Suprapubic skin (tissue), 4 donors: ENCODE data around the gene CEP135.

ENCODE experiments used
- EP300 ChIP-seq: sonication (generic); formaldehyde crosslinking; IDR thresholded peaks from one replicate; pipeline ENCODE4 v1.6.1; 2017; ENCODE audit warnings: antibody characterized with exemption
- POLR2A ChIP-seq, 2 donors: fragments of 450-650 bp; IDR thresholded peaks; one replicate each; pipeline ENCODE4 v1.6.1; 2017; ENCODE audit warnings: antibody characterized with exemption in 2 of 2, mild to moderate bottlenecking in 2 of 2, moderate library complexity in 2 of 2
- POLR2AphosphoS5 ChIP-seq, 3 donors: sonication (generic); formaldehyde crosslinking; IDR thresholded peaks; one replicate each; pipeline ENCODE4 v1.6.1; 2017; ENCODE audit warnings: antibody characterized with exemption in 3 of 3
- TF ChIP-seq, protein P1 (sequence below), 2 donors: fragments of 200-600 bp in 1 of 2; fragments of 450-650 bp in 1 of 2; sonication (generic) in 1 of 2; IDR thresholded peaks; one replicate each; pipeline ENCODE4 v1.5.1; 2016 to 2019; ENCODE audit warnings: antibody characterized with exemption in 2 of 2, mild to moderate bottlenecking in 1 of 2, moderate library complexity in 1 of 2

DNA sequence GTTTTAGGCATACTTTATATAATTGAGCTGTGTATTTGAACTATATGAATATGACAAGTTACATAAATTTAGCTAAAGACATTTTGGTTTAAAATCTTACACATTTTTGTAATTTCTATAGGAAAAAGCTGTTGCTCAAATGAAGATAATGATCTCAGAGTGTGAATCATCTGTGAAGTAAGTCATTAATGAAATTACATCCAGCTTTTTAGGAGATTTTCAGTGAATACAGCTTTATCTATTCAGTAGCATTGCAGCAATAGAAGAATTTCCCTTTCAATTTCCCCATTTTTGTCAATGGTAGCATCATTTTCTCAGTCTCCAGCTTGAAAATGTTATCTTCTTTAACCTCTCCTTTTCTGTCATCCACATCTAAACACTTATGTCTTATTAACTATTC, 59.5 kb downstream of the CEP135 start:
- TF ChIP-seq, protein P1, sequence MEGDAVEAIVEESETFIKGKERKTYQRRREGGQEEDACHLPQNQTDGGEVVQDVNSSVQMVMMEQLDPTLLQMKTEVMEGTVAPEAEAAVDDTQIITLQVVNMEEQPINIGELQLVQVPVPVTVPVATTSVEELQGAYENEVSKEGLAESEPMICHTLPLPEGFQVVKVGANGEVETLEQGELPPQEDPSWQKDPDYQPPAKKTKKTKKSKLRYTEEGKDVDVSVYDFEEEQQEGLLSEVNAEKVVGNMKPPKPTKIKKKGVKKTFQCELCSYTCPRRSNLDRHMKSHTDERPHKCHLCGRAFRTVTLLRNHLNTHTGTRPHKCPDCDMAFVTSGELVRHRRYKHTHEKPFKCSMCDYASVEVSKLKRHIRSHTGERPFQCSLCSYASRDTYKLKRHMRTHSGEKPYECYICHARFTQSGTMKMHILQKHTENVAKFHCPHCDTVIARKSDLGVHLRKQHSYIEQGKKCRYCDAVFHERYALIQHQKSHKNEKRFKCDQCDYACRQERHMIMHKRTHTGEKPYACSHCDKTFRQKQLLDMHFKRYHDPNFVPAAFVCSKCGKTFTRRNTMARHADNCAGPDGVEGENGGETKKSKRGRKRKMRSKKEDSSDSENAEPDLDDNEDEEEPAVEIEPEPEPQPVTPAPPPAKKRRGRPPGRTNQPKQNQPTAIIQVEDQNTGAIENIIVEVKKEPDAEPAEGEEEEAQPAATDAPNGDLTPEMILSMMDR (IDR thresholded peaks at IDR 0.05) = no peak
- TF ChIP-seq POLR2A (IDR thresholded peaks at IDR 0.05) (no peak), POLR2AphosphoS5 (IDR thresholded peaks at IDR 0.05) (no peak), EP300 (no peak)
